Hepatic stellate cell (primary cell): ENCODE measurements around the gene NPHP4.

ENCODE experiments used
- DNase-seq: peaks from one replicate; pipeline ENCODE4 v3.0.0; 2011; ENCODE audit warnings: low spot score

NPHP4 gene

DNA sequence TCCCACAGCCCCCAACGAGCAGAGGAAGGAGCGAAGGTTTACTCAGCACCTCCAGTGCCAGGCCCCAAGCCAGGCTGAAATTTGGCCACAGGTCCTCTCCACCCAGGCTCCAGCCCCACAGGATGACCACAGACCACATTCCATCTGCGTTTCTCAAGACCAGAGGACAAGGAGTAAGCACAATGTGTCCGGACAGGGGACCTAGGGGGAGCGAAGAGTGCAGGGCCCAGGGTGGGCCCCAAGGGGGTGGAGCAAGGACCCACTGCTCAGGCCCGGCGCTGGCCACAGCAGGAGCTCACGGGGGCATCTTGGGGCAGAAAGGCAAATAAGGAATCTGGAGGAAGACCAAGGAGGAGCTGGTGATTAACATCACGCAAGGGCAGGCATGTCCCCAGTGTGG is 100.5 kb downstream of the NPHP4 start:
- DNase-seq = peak; percentile 35

DNA sequence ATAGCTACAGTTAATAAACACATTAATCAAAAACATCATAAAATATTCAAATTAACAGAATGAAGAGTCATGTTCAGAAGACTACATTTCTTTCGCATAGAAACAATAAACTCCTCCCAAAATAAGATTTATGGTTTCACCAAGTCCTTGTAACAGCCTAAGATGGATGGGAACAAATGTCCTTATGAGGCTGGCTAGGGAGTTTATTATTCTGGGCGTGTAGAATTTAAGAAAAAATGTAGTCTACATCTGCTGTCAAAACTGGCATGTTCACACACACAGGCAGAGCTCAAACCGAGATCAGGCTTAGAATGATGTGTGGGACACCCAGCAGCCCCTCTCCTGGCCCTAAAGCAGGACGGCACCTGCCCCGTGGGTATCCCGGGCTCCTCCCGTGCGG is 101.1 kb downstream of the NPHP4 start:
- no peak for DNase-seq

DNA sequence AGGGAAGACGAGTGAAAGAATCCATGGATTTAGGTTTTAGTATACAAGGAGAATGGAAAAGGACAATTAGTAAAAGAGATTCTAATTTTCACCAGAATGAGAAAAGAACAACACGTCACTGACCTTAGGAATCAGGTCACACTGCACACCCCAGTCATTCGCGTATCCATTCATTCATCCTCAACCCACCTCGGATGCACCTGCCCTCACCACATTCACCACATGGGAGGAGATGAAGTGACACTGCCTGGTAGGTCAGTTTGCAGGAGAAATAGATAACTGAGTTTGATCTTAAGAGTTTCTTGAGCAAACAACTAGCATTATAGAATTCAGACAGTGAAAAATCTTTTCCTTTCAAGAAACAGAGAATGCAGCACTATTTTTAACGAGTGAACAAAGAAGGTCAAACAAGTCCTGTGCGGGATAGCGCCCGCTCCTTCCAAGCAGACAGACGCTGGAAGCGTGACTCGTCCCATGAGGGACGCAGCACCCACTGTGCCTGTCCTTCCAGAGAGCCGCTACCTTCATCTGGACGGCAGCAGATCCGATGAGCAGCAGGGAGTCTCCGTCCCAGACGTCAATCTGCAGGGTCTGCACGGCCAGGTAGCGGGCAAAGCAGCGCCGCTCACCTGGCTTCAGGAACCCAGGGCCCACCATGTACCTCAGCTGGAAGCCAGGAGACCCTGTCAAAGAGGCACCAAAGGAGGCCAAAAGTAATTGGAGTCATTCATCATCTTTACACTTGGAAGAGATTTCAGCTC is 101.7 kb downstream of the NPHP4 start:
- DNase-seq = no peak

DNA sequence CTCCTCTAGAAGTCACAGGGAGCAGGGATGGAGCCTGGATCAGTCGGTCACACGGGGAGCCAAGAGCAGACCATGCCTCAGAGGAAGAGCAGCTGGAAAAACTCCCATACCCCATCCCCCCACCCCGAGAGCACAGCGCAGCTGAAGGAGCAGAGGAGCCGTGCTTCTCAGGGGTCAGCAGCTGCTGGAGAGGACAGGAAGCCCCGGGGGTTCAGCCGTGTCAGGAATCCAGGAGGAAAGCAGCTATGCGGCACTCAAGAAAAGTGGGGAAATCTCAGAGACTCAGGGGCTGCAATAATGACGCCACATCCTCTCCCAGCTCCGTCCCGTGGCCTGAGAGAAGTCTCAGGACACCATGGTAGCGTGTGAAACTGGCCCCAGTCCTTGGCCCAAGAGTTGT is 102.3 kb downstream of the NPHP4 start:
- no peak for DNase-seq

- no peak for DNase-seq
Measured at GRCh38 chr1:5889462-5889861, 102.8 kb downstream of the NPHP4 start.

- DNase-seq = no peak
Measured at GRCh38 chr1:5888606-5889211, 103.5 kb downstream of the NPHP4 start.

GRCh38 chr1:5887971-5888361 is 104.3 kb downstream of the NPHP4 start:
- no peak for DNase-seq

DNA sequence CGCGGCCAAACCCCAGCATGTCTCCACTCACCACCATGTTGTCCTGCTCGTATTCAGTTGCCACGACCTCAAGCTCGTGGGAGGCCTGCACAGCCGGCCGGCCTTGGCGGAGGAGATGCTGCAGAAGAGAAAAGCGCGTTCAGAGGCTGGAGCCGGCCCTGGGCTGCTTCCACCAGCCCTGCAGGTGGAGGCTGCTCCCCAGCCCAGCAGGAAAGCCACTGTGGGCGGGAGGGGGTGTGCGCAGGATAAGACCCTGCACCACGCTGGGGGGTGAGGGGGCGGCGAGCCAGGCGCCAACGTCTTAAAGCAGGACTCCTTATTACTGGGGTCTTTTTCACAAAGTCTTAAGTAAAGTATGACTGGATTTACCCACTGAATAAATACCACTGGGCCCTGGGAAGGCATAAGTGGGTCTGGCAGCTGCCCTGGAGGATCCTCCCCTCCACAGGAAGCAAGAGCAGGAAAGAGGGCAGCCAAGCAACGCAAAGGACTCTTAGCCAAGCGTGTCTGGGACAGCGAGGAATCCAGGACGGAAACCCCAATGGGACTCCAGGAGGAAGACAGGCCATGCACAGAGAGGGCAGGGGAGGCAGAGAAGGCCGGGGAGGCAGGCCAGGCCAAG is 104.8 kb downstream of the NPHP4 start:
- no peak for DNase-seq

- DNase-seq = no peak
Measured at GRCh38 chr1:5886541-5887348, 105.5 kb downstream of the NPHP4 start.

DNA sequence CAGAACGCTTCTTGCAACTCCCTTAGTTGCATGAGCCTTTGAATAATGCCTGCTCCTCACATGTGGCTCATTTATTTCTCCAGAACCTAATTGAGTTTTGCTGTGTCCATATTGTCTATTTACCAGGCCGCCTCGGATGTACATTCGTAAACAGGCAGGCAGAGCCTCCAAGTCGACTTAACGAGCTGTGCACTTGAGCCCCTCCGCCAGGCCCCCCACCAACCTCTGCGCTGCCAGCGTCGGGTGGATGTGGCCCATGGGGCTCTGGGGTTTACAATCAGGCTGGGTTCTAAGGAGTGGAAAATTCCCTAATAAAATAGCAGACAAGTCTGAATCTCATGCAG is 106.1 kb downstream of the NPHP4 start:
- DNase-seq = no peak

GRCh38 chr1:5885471-5886139 is 106.6 kb downstream of the NPHP4 start:
- DNase-seq = no peak

DNA sequence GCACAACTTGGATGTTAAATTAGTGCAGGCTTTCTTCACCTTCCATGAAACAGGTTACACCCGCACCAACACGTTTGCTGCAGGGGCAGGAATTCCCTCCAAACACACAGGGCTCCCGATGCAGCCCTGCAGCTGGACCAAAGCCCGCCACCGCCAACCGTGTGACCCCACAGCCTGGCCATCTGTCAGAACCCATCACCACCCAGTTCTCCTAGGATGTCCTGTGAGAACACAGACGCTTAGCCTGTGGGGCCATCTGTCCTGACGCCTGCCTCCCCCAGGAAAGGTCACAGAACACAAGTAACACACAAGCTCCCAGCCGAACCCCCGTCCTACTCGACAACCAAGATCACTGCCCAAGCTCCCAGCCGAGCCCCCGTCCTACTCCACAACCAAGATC is 108.1 kb downstream of the NPHP4 start:
- DNase-seq = no peak

DNA sequence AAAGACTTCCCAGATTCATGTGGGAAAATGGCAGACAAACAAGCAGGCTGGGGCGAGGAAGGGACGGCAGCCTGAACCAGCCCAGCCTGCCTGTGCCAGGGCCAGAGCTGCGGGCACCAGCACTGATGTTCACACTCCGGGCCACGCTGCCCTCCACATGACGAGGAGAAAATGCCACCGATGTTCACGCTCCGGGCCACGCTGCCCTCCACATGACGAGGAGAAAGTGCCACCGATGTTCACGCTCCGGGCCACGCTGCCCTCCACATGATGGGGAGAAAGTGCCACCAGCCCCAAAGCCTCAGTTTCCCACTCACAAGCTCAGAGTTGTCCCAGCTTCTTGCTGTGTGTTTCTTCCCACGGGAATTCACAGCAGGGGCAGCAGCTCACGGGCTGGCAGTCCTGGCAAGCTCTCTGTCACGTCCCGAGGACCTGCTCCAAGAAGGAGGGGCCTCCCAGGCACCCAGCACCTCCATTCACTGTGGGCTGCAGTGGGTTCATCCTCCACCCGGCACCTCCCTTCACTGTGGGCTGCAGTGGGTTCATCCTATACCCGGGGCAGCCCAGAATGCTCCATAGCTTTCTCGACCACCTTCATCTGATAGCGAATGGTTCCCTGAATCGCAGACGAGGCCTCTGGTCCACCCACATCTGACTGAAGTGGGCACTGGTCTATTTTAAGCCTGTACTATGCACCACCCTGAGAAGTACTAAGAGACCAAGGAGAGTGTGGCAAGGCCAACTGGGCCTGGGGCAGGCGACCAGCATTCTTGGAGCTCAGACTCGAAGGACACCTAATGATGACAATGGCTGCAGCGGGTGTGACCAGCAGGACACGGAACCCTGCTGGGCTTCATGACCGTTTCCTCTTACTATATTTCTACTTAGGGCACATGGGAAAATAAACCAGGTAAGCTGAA is 108.8 kb downstream of the NPHP4 start:
- no peak for DNase-seq

GRCh38 chr1:5882367-5883128 is 109.7 kb downstream of the NPHP4 start:
- DNase-seq = no peak

- DNase-seq = no peak
Measured at GRCh38 chr1:5881526-5882222, 110.6 kb downstream of the NPHP4 start.

DNA sequence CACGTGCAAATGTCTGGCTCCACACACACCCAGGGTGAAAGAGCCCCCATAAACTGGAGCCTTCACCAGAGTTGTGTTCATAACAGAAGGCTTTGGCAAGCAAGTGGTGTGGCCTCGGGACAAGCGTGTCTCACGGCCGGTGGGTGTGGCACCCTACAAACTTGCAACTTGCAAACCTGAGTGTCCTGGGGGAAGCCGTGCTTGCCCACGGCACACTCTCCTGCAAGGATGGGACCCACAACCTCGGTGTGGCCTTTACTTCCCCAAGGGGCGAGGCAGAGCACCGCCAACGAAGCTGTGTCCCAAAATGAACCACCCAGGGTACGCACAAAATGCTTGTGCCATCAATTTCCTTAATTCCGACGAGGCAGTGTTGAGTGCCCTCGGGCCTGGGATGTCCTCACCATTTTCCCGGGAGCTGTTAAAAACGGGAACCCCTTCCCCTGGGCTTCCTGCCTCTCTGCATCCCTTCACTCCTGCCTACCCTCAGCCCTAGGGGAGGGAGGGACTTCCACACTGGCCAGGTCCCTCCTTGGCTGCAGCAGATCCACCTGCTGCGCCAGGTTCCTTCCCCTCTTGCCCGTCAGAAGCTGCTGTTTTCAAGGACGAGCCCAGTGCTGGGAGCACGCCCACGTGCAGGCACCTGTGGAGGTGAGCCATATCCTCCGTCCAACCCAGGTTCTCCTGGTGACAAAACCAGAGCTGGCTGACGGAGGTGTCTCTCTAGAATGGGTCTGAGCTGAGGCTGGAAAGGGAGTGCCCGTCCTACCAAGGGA is 111.4 kb downstream of the NPHP4 start:
- no peak for DNase-seq

- DNase-seq = no peak
Measured at GRCh38 chr1:5879421-5879820, 112.8 kb downstream of the NPHP4 start.

GRCh38 chr1:5878971-5879370 is 113.3 kb downstream of the NPHP4 start:
- DNase-seq = no peak
